Mammary epithelial cell (primary cell): ENCODE measurements around the gene ZNHIT1.
"Not testable (repeated sequence)": the region's sequence is repeated elsewhere in the genome, so short reads cannot be mapped to it uniquely, and the experiment has no call there.

ENCODE experiments used
- EZH2 ChIP-seq: IDR thresholded peaks from 2 replicates; pipeline ENCODE4 v1.6.1; 2012; ENCODE audit warnings: low read length, inconsistent platforms, borderline replicate concordance
- TF ChIP-seq, protein P1 (sequence below), 2 donors: IDR thresholded peaks in 1 of 2; conservative IDR thresholded peaks in 1 of 2; 2 replicates each; pipeline ENCODE4 v1.5.1; 2011 to 2012; ENCODE audit warnings: inconsistent platforms in 2 of 2, low read length in 2 of 2, mild to moderate bottlenecking in 2 of 2, control low read depth in 1 of 2, low read depth in 1 of 2; ENCODE audit not compliant: insufficient read depth in 1 of 2; ENCODE audit errors: extremely low read depth in 1 of 2

DNA sequence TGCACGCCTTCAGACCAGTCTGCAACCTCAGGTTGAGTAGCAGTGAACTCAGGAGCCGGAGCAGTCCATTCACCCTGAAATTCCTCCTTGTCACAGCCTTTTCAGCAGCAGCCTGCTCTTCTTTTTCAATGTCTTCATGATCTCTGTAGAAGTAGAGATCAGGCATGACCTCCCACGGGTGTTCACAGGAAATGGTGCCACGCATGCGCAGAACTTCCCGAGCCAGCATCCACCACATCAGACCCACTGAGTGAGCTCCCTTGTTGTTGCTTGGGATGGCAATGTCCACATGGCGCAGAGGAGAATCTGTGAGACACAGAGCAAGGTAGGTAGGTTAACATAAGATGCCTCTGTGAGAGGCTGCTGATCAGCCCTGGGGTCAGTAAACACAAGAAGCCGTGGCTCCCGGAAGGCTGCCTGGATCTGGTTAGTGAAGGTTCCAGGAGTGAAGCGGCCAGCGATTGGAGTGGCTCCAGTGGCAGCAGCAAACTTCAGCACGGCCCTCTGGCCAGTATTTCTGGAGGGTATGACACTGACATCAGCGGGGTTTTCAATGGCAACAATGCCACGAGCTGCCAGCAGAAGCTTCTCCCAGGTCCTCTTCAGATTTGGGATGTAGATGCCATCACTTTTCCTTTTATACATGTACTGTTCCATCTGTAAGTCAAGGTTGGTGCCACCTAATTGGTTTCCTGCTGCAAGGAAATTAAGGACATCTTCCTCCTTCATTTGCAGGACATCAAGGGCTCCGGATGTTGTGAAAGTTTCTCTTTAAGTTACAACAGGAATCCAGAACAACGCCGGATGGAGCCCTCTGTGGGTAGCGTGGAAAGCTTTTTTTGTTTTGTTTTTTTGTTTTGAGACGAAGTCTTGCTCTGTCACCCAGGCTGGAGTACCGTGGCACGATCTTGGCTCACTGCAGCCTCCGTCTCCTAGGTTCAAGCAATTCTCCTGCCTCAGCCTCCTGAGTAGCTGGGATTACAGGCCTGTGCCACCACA lies 13.9 kb upstream of the ZNHIT1 start:
- TF ChIP-seq, protein P1, sequence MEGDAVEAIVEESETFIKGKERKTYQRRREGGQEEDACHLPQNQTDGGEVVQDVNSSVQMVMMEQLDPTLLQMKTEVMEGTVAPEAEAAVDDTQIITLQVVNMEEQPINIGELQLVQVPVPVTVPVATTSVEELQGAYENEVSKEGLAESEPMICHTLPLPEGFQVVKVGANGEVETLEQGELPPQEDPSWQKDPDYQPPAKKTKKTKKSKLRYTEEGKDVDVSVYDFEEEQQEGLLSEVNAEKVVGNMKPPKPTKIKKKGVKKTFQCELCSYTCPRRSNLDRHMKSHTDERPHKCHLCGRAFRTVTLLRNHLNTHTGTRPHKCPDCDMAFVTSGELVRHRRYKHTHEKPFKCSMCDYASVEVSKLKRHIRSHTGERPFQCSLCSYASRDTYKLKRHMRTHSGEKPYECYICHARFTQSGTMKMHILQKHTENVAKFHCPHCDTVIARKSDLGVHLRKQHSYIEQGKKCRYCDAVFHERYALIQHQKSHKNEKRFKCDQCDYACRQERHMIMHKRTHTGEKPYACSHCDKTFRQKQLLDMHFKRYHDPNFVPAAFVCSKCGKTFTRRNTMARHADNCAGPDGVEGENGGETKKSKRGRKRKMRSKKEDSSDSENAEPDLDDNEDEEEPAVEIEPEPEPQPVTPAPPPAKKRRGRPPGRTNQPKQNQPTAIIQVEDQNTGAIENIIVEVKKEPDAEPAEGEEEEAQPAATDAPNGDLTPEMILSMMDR (conservative IDR thresholded peaks at IDR 0.05 in 1 of 2, IDR thresholded peaks at IDR 0.05 in 1 of 2; ENCODE audit: extremely low read depth in 1 of 2, insufficient read depth in 1 of 2, low read depth in 1 of 2, low read length in 2 of 2): not testable (repeated sequence)
- not testable (repeated sequence) for TF ChIP-seq EZH2
